HG02798 (cell line): ENCODE measurements around the gene IFNA4.
"Not testable (repeated sequence)": the region's sequence is repeated elsewhere in the genome, so short reads cannot be mapped to it uniquely, and the experiment has no call there.

Source experiments
- ATAC-seq: cut with Tn5 transposase; IDR thresholded peaks from one replicate; pipeline ENCODE4 v1.9.1; 2021; ENCODE audit warnings: mild to moderate bottlenecking; ENCODE audit not compliant: unreplicated experiment, poor library complexity

IFNA4 gene

GRCh38 chr9:21171351-21171750, 16.0 kb downstream of the IFNA4 start:
- no peak for ATAC-seq

GRCh38 chr9:21166560-21166959, 20.8 kb downstream of the IFNA4 start, which contains the start of gene IFNA21:
Gene IFNA21 (minus strand): TSS chr9:21166660. CDS start chr9:21166612, 48 bp downstream.
- not testable (repeated sequence) for ATAC-seq

DNA sequence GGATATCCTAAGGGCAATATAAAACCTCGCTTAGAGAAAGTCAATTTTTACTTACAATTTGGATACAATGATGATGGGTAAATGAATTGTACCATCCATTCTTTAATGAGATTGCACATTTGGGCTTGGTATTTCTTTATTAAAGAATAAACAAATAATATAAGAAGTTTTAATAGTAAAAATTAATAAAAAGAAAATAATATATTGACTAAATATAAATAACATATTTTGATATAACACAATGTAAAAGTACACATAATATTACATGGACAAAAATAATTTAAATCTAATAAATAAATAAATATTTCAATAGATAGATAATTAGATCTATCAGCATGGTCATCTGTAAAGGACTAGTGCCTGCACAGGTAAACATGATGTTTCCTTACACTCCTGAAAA, 21.9 kb downstream of the IFNA4 start:
- ATAC-seq, result no peak

- ATAC-seq, result peak; percentile 81
Observed at GRCh38 chr9:21160178-21160577, 27.2 kb downstream of the IFNA4 start.

DNA sequence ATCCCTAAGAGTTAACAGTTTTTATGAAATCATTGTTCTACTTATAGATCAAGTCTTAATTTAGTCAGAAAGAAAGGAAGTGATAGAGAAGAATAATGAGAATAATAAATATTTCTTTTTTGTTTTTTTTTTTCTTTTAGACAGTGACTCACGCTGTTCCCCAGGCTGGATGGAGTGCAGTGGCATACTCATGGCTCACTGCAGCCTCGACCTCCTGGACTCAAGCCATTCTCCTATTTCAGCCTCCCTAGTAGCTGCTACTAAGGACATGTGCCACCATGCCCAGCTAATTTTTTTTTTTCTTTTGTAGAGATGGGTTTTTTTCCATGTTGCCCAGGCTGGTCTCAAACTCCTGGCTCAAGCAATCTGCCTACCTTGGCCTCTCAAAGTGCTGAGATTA, 31.9 kb downstream of the IFNA4 start:
- ATAC-seq, result no peak

DNA sequence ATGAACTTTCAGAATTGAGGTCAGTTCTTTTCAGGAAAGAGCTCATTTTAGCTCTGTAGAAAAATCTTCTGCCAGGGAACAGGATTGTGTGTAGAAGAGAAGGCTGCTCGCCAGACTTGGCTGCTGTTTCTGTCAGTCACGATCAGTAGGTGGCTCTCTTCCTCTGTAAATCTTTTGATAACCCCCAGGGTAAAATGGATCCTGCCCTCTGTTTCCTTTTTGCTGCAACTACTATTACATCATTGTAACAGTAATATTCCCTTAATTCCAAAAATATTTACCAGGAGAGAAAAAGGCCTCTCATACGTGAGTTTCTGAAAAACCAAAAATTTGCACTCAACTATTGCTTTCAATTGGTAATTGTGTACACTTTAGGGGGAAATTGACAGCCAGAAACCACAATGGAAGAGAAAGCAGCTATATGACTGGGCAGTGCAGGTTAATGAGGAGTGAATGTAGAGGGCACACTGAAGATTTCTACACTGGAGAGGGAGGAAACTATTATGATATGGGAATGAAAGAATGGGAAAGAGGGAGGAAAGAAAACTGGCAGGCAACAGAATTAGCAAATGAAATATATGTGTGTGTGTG, 33.3 kb downstream of the IFNA4 start:
- ATAC-seq, result peak; percentile 80

GRCh38 chr9:21153336-21154017, 33.9 kb downstream of the IFNA4 start:
- ATAC-seq, result peak; percentile 30

- peak; percentile 68 for ATAC-seq
Observed at GRCh38 chr9:21144603-21145002, 42.8 kb downstream of the IFNA4 start.

- ATAC-seq, result peak; percentile 77
Observed at GRCh38 chr9:21141427-21141882, 45.9 kb downstream of the IFNA4 start, which contains the start of gene IFNW1. Gene IFNW1 (minus strand): TSS chr9:21141832. CDS start chr9:21141570, 262 bp downstream.

- ATAC-seq, result no peak
Observed at GRCh38 chr9:21137020-21137419, 50.4 kb downstream of the IFNA4 start.
